A549 (cell line): Measurements from ENCODE around the gene MXRA5.

Source experiments
- CHD4 ChIP-seq: fragments of 200-600 bp; sonication (generic); IDR thresholded peaks from 2 replicates; pipeline ENCODE4 v1.6.1; 2016; ENCODE audit warnings: antibody characterized with exemption, mild to moderate bottlenecking, borderline replicate concordance
- CTCF ChIP-seq: fragments of >200 bp; sonication (Bioruptor Twin); formaldehyde crosslinking; IDR thresholded peaks from 3 replicates; pipeline ENCODE4 v1.5.1; 2016
- ELK1 ChIP-seq: fragments of 150-350 bp; IDR thresholded peaks from 2 replicates; pipeline ENCODE4 v1.6.1; 2014; ENCODE audit warnings: low read depth, mild to moderate bottlenecking, low read length
- EP300 ChIP-seq, 2 experiments: fragments of >200 bp; sonication (Bioruptor Twin); formaldehyde crosslinking; IDR thresholded peaks; 2 replicates in 1 of 2; 3 replicates in 1 of 2; pipeline ENCODE4 v1.6.1; 2016 to 2017
- MAZ ChIP-seq: fragments of 150-350 bp; IDR thresholded peaks from 2 replicates; pipeline ENCODE4 v1.6.1; 2014; ENCODE audit warnings: antibody characterized with exemption, low read depth, low read length, borderline replicate concordance
- NPAS2 ChIP-seq: fragments of 250-450 bp; sonication (Bioruptor Pico); IDR thresholded peaks from 2 replicates; pipeline ENCODE4 v1.8.0; 2022; ENCODE audit warnings: mild to moderate bottlenecking, moderate library complexity, borderline replicate concordance
- POLR2A ChIP-seq: IDR thresholded peaks from 2 replicates; pipeline ENCODE4 v1.6.1; 2012; ENCODE audit warnings: mild to moderate bottlenecking, low read length
- REST ChIP-seq: fragments of 200-600 bp; sonication (generic); IDR thresholded peaks from 2 replicates; pipeline ENCODE4 v1.6.1; 2016; ENCODE audit warnings: antibody characterized with exemption, mild to moderate bottlenecking, moderate library complexity
- RFX5 ChIP-seq: fragments of 450-650 bp; IDR thresholded peaks from 2 replicates; pipeline ENCODE4 v1.7.1; 2014; ENCODE audit warnings: antibody characterized with exemption, mild to moderate bottlenecking, moderate library complexity
- SMC3 ChIP-seq: fragments of >200 bp; sonication (Bioruptor Twin); formaldehyde crosslinking; IDR thresholded peaks from 3 replicates; pipeline ENCODE4 v1.6.1; 2018; ENCODE audit warnings: inconsistent platforms
- SREBF2 ChIP-seq: fragments of 450-650 bp; IDR thresholded peaks from 2 replicates; pipeline ENCODE4 v1.6.1; 2014; ENCODE audit warnings: mild to moderate bottlenecking, moderate library complexity
- ZC3H11A ChIP-seq: fragments of 450-650 bp; IDR thresholded peaks from 2 replicates; pipeline ENCODE4 v1.6.1; 2014; ENCODE audit warnings: antibody characterized with exemption, mild to moderate bottlenecking
- ZSCAN20 ChIP-seq: fragments of 250-450 bp; sonication (Bioruptor Pico); IDR thresholded peaks from 2 replicates; pipeline ENCODE4 v1.8.0; 2022; ENCODE audit warnings: mild to moderate bottlenecking, moderate library complexity

- TF ChIP-seq POLR2A (no peak), NPAS2 (CRISPR knock-in tag) (no peak), CTCF (no peak), MAZ (no peak), EP300 (IDR thresholded peaks at IDR 0.05) (no peak), SMC3 (no peak), REST (no peak), ELK1 (no peak), SREBF2 (no peak), ZSCAN20 (CRISPR knock-in tag) (no peak), CHD4 (no peak), RFX5 (no peak), ZC3H11A (no peak)
Measured at GRCh38 chrX:3271183-3271833, 75.1 kb downstream of the MXRA5 start.
